Smooth muscle cell (in vitro differentiated cells): ENCODE data around the gene AQR. TPM values are rescaled to one million over a fixed set of nuclear protein-coding genes. Genes with fewer than 3 reads are reported as not detected.

ENCODE experiments used
- DNase-seq: peaks from one replicate; lab custom pipeline; 2025; ENCODE audit not compliant: unreplicated experiment; lab: John Stamatoyannopoulos, UW
- H2AFZ ChIP-seq: fragments of 200-600 bp; sonication (generic); 2 replicates; pipeline ENCODE4 v1.6.0; 2016; ENCODE audit warnings: antibody characterized with exemption, low read depth, mild to moderate bottlenecking
- H3F3A ChIP-seq: fragments of 200-600 bp; sonication (generic); 2 replicates; pipeline ENCODE4 v1.6.0; 2017; ENCODE audit warnings: antibody characterized with exemption, low read depth
- H3K27ac ChIP-seq: fragments of 200-600 bp; sonication (generic); 2 replicates; pipeline ENCODE4 v1.5.1; 2016; ENCODE audit warnings: low read depth, mild to moderate bottlenecking
- H3K27me3 ChIP-seq: fragments of 200-600 bp; sonication (generic); 2 replicates; pipeline ENCODE4 v1.6.1; 2016; ENCODE audit warnings: low read depth, mild to moderate bottlenecking
- H3K36me3 ChIP-seq: fragments of 200-600 bp; sonication (generic); 2 replicates; pipeline ENCODE4 v1.5.1; 2016; ENCODE audit warnings: low read depth
- H3K4me1 ChIP-seq: fragments of 200-600 bp; sonication (generic); 2 replicates; pipeline ENCODE4 v1.5.1; 2016; ENCODE audit warnings: low read depth
- H3K4me2 ChIP-seq: fragments of 200-600 bp; sonication (generic); 2 replicates; pipeline ENCODE4 v1.6.0; 2016; ENCODE audit warnings: mild to moderate bottlenecking
- H3K4me3 ChIP-seq: fragments of 200-600 bp; sonication (generic); 2 replicates; pipeline ENCODE4 v1.5.1; 2016; ENCODE audit warnings: mild to moderate bottlenecking
- H3K79me2 ChIP-seq: fragments of 200-600 bp; sonication (generic); 2 replicates; pipeline ENCODE4 v1.6.0; 2016; ENCODE audit warnings: low read depth, mild to moderate bottlenecking
- H3K9ac ChIP-seq: fragments of 200-600 bp; sonication (generic); 2 replicates; pipeline ENCODE4 v1.6.0; 2016; ENCODE audit warnings: low read depth
- H3K9me3 ChIP-seq: fragments of 200-600 bp; sonication (generic); replicated peaks from 2 replicates; pipeline ENCODE4 v1.5.1; 2016; ENCODE audit warnings: low read depth
- H4K20me1 ChIP-seq: fragments of 200-600 bp; sonication (generic); 2 replicates; pipeline ENCODE4 v1.6.0; 2016; ENCODE audit warnings: low read depth
- WGBS: methylation state at CpG from one replicate; pipeline ENCODE4 v1.1.7; 2016; ENCODE audit warnings: low lambda C conversion rate; 5-methylcytosine and 5-hydroxymethylcytosine counted together
- polyA plus RNA-seq: library from polyadenylated mRNA; unstranded; fragments of >200 nt; fragmentation: Nextera tagmentation; extraction: Ambion mirVana; gene quantifications from 2 replicates; pipeline ENCODE4 v1.2.1, GENCODE V29; 2016
- total RNA-seq: library from RNA; depleted of rRNA; stranded (reverse); fragments of >200 nt; gene quantifications from 2 replicates; pipeline ENCODE4 v1.2.3, GENCODE V29; 2014
- TF ChIP-seq, protein P1 (sequence below): fragments of 200-600 bp; sonication (generic); IDR thresholded peaks from 2 replicates; pipeline ENCODE4 v1.5.1; 2017; ENCODE audit warnings: borderline replicate concordance, mild to moderate bottlenecking, antibody characterized with exemption; ENCODE audit not compliant: insufficient read depth, poor library complexity, severe bottlenecking

The AQR gene
- total and polyA plus RNA-seq, 2 experiments from 2014 or later = 13.0 to 33.6 TPM

DNA sequence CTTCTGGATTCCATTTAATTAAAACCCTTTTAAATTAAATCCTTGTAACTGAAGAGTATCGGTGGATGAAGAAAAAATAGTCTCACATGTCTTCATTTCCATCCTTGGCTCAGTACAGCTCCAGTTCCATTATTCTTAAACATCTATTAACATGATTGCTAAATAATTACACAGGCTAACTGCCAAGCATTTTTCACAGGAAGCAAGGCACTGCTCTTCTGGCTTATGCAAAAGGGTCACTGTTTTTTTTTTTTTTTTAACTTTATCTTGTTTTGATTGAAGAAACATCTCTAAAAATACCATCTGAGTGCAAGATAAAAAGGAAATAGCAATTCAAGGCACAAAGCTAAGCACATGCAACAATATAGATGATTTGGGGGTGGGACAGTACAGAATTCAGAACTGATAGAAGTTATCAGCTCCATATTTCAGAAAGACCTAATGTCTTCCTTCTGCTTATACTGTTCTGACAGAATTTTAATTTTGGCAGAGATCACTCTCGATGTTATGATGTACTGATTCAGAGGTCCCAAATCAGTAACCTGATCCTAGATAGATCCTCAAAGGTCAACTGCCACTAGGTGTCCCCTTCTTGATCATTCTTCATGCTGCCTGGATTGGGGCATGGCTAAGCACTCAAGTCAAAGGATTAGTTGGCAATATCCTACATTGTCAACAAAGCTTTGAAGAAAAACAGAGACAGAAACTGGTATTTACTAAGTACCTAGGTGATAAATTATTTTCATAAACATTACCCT is 116.4 kb downstream of the AQR start:
- H3K4me3 ChIP-seq = no peak overlapping the region
- no peaks in the 10 kb centered on the region for H3K9me3 ChIP-seq
- TF ChIP-seq, protein P1, sequence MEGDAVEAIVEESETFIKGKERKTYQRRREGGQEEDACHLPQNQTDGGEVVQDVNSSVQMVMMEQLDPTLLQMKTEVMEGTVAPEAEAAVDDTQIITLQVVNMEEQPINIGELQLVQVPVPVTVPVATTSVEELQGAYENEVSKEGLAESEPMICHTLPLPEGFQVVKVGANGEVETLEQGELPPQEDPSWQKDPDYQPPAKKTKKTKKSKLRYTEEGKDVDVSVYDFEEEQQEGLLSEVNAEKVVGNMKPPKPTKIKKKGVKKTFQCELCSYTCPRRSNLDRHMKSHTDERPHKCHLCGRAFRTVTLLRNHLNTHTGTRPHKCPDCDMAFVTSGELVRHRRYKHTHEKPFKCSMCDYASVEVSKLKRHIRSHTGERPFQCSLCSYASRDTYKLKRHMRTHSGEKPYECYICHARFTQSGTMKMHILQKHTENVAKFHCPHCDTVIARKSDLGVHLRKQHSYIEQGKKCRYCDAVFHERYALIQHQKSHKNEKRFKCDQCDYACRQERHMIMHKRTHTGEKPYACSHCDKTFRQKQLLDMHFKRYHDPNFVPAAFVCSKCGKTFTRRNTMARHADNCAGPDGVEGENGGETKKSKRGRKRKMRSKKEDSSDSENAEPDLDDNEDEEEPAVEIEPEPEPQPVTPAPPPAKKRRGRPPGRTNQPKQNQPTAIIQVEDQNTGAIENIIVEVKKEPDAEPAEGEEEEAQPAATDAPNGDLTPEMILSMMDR = no peak
- no peaks in the 10 kb centered on the region for H4K20me1 ChIP-seq
- H3K27me3 ChIP-seq = no peaks in the 10 kb centered on the region
- H3K79me2 ChIP-seq = no peaks in the 10 kb centered on the region
- no peak overlapping the region for H2AFZ ChIP-seq
- H3K4me2 ChIP-seq = no peak overlapping the region
- no peak for DNase-seq
- H3K4me1 ChIP-seq = no peaks in the 10 kb centered on the region
- no peak overlapping the region for H3K9ac ChIP-seq
- 92% methylated on average over 2 of the region's 2 CpGs for WGBS
- no peak overlapping the region for H3K27ac ChIP-seq
- no peaks in the 10 kb centered on the region for H3F3A ChIP-seq
- no peaks in the 10 kb centered on the region for H3K36me3 ChIP-seq

DNA sequence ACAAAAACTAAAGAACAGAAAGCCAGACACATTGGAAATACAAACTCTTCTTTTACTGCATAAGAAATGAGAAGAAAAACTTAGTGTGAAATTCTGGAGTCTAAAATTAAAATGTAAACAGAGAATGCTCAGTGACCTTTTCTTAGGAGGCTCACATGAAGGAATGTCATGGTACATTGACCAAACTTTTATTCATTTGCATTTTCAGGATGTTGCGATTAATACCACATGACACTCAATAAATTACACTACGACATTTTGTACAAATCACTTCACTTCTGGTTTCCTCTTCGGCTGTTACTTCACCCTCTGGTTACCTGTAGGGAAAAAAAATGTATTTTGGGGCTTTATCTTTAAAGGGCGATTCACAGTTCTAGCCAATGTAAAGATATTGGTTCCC is 117.8 kb downstream of the AQR start:
- no peaks in the 10 kb centered on the region for H3K79me2 ChIP-seq
- no peak overlapping the region for H2AFZ ChIP-seq
- TF ChIP-seq, protein P1 = no peak
- DNase-seq = no peak
- no peak overlapping the region for H3K9ac ChIP-seq
- no peaks in the 10 kb centered on the region for H3K4me1 ChIP-seq
- WGBS = 98% methylated on average over 4 of the region's 4 CpGs
- no peak overlapping the region for H3K27ac ChIP-seq
- H3F3A ChIP-seq = no peaks in the 10 kb centered on the region
- no peaks in the 10 kb centered on the region for H4K20me1 ChIP-seq
- H3K27me3 ChIP-seq = no peaks in the 10 kb centered on the region
- no peak overlapping the region for H3K4me3 ChIP-seq
- no peaks in the 10 kb centered on the region for H3K9me3 ChIP-seq
- H3K36me3 ChIP-seq = no peaks in the 10 kb centered on the region
- no peak overlapping the region for H3K4me2 ChIP-seq

DNA sequence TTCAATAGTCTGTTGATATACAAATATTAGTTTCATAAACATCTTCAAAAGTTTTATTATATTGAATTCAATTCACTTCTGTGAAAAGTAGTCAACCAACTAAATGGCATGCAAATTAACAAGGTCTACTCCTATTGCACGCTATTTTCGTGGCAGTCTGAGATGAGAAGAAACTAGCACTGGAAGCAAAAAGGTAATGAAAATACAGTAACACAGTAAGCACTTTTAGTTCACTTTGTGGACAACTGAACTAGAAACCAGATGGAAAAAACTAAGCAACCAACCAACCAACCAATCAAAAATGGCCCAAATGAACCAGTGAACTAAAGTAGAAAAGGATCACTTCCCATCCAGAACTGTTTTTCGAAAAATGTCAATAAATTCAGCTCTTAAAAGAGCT is 118.5 kb downstream of the AQR start:
- H2AFZ ChIP-seq = no peak overlapping the region
- H3K36me3 ChIP-seq = no peaks in the 10 kb centered on the region

More for the DNA sequence above, 118.5 kb downstream of the AQR start:
- Histone ChIP-seq H3K9ac (no peak overlapping the region), H3K27me3 (no peaks in the 10 kb centered on the region), H4K20me1 (no peaks in the 10 kb centered on the region), H3K79me2 (no peaks in the 10 kb centered on the region), H3K27ac (no peak overlapping the region), H3F3A (no peaks in the 10 kb centered on the region), H3K4me3 (no peak overlapping the region), H3K4me1 (no peaks in the 10 kb centered on the region), H3K4me2 (no peak overlapping the region), H3K9me3 (no peaks in the 10 kb centered on the region)
- TF ChIP-seq, protein P1 = no peak
- DNase-seq = no peak
- WGBS = 96% methylated on average over 3 of the region's 3 CpGs
